ENCODE results near the gene ATR. TPM values are rescaled to one million over a fixed set of nuclear protein-coding genes. Genes with fewer than 3 reads are reported as not detected.

The ATR gene
- total and polyA plus RNA-seq, 4 donors, result 9.0 to 41.3 (median 23.3) TPM

DNA sequence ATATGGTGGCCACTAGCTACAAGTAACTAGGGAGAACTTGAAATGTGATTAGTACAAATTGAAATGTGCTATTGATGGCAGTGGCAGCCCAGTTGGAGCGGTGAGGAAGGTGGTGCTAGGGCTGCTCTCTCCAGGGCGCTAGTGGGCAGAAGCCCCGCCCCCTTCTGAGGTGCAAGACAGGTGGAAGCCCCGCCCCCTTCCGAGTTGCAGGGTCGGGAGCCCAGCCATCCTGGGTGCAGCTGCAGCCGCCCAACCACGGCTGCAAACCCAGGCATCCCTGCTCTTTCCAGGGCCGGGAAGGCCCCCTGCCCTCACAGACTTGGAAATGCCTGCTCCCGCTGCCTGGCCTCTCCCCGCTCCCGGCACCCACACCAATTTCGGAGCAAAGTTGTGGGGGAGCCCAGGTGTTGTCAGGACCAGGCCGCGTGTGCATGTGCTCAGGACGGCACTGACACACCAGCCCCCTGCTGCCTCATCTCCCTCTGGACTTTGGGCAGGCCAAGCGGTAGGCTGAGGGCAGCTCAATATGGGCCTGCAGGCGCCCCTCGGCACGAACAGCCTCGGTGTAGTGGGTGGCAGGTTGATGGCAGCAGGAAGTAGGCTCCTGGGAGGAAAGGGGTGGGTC lies 10.0 kb downstream of the ATR start:
- Histone ChIP-seq H3K9me3 (ENCODE audit: control insufficient read depth in 4 of 4, insufficient read depth in 3 of 4, low read length in 3 of 4) (no peaks in the 10 kb centered on the region), H3K27ac (ENCODE audit: low read depth in 1 of 2, low read length in 1 of 2) (no peak overlapping the region), H3K27me3 (ENCODE audit: control insufficient read depth in 3 of 3, insufficient read depth in 3 of 3, low read length in 2 of 3) (no peaks in the 10 kb centered on the region), H3K4me1 (ENCODE audit: control insufficient read depth in 5 of 5, insufficient read depth in 5 of 5, low read length in 5 of 5) (no peaks in the 10 kb centered on the region), H3K9ac (ENCODE audit: insufficient read depth in 1 of 2, low read length in 2 of 2) (no peak overlapping the region), H3K36me3 (ENCODE audit: control insufficient read depth in 4 of 4, insufficient read depth in 4 of 4, low read length in 4 of 4) (peaks cover 0 to 8% (median 0%) of the 10 kb centered on the region in 4 donors), H3K4me3 (no peak overlapping the region)
- no peak for DNase-seq
- TF ChIP-seq, protein P1, sequence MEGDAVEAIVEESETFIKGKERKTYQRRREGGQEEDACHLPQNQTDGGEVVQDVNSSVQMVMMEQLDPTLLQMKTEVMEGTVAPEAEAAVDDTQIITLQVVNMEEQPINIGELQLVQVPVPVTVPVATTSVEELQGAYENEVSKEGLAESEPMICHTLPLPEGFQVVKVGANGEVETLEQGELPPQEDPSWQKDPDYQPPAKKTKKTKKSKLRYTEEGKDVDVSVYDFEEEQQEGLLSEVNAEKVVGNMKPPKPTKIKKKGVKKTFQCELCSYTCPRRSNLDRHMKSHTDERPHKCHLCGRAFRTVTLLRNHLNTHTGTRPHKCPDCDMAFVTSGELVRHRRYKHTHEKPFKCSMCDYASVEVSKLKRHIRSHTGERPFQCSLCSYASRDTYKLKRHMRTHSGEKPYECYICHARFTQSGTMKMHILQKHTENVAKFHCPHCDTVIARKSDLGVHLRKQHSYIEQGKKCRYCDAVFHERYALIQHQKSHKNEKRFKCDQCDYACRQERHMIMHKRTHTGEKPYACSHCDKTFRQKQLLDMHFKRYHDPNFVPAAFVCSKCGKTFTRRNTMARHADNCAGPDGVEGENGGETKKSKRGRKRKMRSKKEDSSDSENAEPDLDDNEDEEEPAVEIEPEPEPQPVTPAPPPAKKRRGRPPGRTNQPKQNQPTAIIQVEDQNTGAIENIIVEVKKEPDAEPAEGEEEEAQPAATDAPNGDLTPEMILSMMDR (IDR thresholded peaks at IDR 0.05; ENCODE audit: control extremely low read depth, extremely low read depth), result no peak
- 90 to 93% methylated on average over 21 of the region's 21 CpGs for WGBS, 2 donors
- no peak for ATAC-seq (ENCODE audit: insufficient read depth, low FRiP score)

DNA sequence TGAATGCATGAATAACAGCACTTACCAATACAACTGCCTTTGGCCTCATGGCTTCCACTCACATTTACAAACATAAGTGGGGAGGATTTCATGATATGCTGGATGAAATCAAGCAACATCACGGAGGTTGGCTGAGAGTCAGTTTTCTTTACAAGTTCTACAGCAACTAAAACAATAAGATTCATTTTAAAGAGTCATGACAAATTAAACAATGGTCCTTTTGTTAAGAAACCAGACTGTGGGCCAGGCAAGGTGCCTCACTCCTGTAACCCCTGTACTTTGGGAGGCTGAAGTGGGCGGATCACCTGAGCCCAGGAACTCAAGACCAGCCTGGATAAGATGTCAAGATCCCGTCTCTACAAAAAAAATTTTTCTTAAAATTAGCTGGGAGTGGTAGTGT lies 12.4 kb downstream of the ATR start:
- Histone ChIP-seq H3K4me3 (no peak overlapping the region), H3K4me1 (ENCODE audit: control insufficient read depth in 5 of 5, insufficient read depth in 5 of 5, low read length in 5 of 5) (no peaks in the 10 kb centered on the region), H3K36me3 (ENCODE audit: control insufficient read depth in 4 of 4, insufficient read depth in 4 of 4, low read length in 4 of 4) (peaks cover 0 to 9% (median 4%) of the 10 kb centered on the region in 4 donors), H3K9me3 (ENCODE audit: control insufficient read depth in 4 of 4, insufficient read depth in 3 of 4, low read length in 3 of 4) (no peaks in the 10 kb centered on the region), H3K27me3 (ENCODE audit: control insufficient read depth in 3 of 3, insufficient read depth in 3 of 3, low read length in 2 of 3) (no peaks in the 10 kb centered on the region), H3K9ac (ENCODE audit: insufficient read depth in 1 of 2, low read length in 2 of 2) (no peak overlapping the region), H3K27ac (ENCODE audit: low read depth in 1 of 2, low read length in 1 of 2) (no peak overlapping the region)
- TF ChIP-seq, protein P1 (IDR thresholded peaks at IDR 0.05; ENCODE audit: control extremely low read depth, extremely low read depth), result no peak
- 94 to 95% methylated on average over 3 of the region's 3 CpGs for WGBS, 2 donors
- DNase-seq, result no peak
- no peak for ATAC-seq (ENCODE audit: insufficient read depth, low FRiP score)

DNA sequence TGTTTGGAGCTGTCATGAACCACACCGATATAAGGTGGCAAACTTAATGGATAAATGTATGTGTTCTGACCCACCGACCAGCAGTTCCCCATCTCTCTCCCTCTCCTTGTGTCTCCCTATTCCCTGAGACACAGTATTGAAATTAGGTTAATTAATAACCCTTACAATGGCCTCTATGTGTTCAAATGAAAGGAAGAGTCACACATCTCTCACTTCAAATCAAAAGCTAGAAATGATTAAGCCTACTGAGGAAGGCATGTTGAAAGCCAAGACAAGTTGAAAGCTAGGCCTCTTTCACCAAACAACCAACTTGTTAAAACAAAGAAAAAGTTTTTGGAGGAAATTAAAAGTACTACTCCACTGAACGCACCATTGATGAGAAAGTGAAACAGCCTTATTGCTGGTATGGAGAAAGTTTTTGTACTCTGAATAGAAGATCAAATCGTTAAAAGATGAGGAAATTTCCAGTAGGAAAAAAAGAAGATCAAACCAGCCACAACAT lies 15.0 kb downstream of the ATR start:
- DNase-seq (no peak), ATAC-seq (ENCODE audit: insufficient read depth, low FRiP score) (no peak)
- Histone ChIP-seq H3K9me3 (ENCODE audit: control insufficient read depth in 4 of 4, insufficient read depth in 3 of 4, low read length in 3 of 4) (no peaks in the 10 kb centered on the region), H3K36me3 (ENCODE audit: control insufficient read depth in 4 of 4, insufficient read depth in 4 of 4, low read length in 4 of 4) (peaks cover 0 to 17% (median 6%) of the 10 kb centered on the region in 4 donors), H3K9ac (ENCODE audit: insufficient read depth in 1 of 2, low read length in 2 of 2) (no peak overlapping the region), H3K27me3 (ENCODE audit: control insufficient read depth in 3 of 3, insufficient read depth in 3 of 3, low read length in 2 of 3) (no peaks in the 10 kb centered on the region), H3K27ac (ENCODE audit: low read depth in 1 of 2, low read length in 1 of 2) (no peak overlapping the region), H3K4me1 (ENCODE audit: control insufficient read depth in 5 of 5, insufficient read depth in 5 of 5, low read length in 5 of 5) (no peaks in the 10 kb centered on the region), H3K4me3 (no peak overlapping the region)
- TF ChIP-seq, protein P1 (IDR thresholded peaks at IDR 0.05; ENCODE audit: control extremely low read depth, extremely low read depth), result no peak
- 87 to 88% methylated on average over 4 of the region's 4 CpGs for WGBS, 2 donors

DNA sequence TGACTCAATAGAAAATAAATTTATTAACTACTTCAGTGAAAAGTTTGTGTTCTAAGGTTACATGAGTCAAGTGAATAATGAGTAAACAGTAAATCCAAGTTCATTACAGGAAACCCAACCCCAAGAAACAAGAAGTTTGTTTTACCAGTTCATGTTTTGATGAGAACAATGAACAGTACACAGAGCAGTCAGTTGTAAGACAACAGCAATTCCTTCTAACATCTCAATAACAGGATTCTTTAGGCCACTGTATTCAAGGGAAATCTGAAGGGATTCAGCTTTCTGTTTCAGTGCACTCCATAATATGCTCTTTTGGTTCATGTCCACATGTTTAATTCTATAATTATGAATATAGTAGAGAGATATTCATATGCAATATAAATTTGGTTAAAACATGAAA lies 18.4 kb downstream of the ATR start:
- Histone ChIP-seq H3K9me3 (ENCODE audit: control insufficient read depth in 4 of 4, insufficient read depth in 3 of 4, low read length in 3 of 4) (no peaks in the 10 kb centered on the region), H3K4me1 (ENCODE audit: control insufficient read depth in 5 of 5, insufficient read depth in 5 of 5, low read length in 5 of 5) (no peaks in the 10 kb centered on the region), H3K9ac (ENCODE audit: insufficient read depth in 1 of 2, low read length in 2 of 2) (no peak overlapping the region), H3K27me3 (ENCODE audit: control insufficient read depth in 3 of 3, insufficient read depth in 3 of 3, low read length in 2 of 3) (no peaks in the 10 kb centered on the region), H3K36me3 (ENCODE audit: control insufficient read depth in 4 of 4, insufficient read depth in 4 of 4, low read length in 4 of 4) (peaks cover 0 to 16% (median 9%) of the 10 kb centered on the region in 4 donors), H3K4me3 (no peak overlapping the region), H3K27ac (ENCODE audit: low read depth in 1 of 2, low read length in 1 of 2) (no peak overlapping the region)
- TF ChIP-seq, protein P1 (IDR thresholded peaks at IDR 0.05; ENCODE audit: control extremely low read depth, extremely low read depth), result no peak
- DNase-seq (no peak), ATAC-seq (ENCODE audit: insufficient read depth, low FRiP score) (no peak)

Measured in lung (tissue), 12 donors.